RPMI7951 (cell line): Measurements from ENCODE around the gene ZCCHC3. TPM values are rescaled to one million over a fixed set of nuclear protein-coding genes. Genes with fewer than 3 reads are reported as not detected.

Source experiments
- DNase-seq: peaks from one replicate; pipeline ENCODE4 v3.0.0-alpha.2; 2012; ENCODE audit warnings: low read depth
- total RNA-seq: library from RNA; depleted of rRNA; stranded (reverse); fragments of >200 nt; shearing (Covaris generic); gene quantifications from 2 replicates; pipeline ENCODE4 v1.2.3, GENCODE V29; 2014

Gene ZCCHC3
- total RNA-seq, 1 experiment from 2014 or later: 16.2 TPM

DNA sequence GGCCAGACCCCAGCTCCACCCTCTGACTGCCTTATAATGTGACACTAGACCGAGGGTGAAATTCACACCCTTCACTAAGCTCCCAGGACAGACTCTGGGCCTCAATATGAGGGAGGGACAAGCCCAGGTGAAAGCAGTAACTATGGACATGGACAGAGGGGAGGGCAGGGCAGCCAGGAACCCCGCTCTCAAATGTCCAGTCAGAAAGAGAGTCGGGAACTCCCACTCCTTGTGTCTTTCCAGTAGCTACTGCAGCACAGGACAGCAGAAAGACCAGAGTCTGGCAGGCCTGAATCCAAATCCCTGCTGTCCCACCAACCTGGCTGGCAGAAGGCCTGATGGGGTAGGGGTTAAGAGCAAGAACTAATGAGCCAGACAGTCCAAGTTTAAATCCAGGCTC, 13.2 kb upstream of the ZCCHC3 start:
- DNase-seq: no peak

DNA sequence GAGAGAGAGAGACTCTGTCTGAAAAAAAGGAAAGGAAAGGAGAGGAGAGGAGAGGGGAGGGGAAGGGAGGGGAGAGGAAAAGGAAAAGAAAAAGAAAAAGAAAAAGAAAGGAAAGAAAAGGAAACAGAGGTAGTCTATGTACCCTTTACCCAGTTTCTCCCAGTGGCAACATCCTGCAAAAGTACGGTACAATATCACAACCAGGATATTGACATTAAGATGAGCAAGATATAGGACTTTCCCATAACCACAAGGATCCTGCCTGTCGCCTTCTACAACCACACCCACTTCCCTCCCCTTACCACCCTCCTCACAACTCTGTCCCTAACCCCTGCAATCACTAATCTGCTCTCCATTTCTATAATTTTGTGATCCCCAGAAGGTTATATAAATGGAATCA, 10.9 kb upstream of the ZCCHC3 start:
- DNase-seq: no peak

DNA sequence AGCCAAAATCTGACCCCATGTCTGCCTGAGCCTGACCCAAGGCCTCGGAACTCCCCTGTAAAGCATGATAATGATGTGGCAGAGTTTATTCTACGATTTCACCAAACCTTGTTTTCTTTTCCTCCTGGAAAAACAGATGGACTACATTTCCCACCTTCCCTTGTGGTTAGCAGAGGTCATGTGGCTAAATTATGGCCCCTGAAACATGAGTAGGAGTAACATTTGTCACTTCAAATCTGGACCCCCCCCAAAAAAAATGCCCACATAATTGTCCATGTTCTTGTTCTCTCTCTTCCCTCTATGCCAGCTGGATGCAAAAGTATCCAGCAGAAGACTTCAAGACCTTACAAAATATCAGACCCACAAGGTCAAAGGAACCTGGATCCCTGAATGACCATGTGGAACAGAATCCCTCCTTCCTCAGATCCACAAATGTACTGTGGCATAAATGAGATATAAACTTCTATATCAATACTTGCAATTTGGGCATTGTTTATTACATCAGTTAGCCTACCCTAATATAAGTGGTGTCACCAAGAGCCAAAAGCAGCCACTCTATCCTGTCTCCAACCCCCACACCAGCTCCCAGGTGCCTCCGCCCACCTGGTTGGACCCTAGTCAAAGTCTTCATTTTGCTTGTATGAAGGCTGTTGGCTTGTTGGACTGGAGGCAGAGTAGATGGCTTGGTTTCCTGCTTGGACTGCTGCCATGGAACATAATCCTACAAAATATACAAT, 8.2 kb upstream of the ZCCHC3 start:
- DNase-seq: no peak

DNA sequence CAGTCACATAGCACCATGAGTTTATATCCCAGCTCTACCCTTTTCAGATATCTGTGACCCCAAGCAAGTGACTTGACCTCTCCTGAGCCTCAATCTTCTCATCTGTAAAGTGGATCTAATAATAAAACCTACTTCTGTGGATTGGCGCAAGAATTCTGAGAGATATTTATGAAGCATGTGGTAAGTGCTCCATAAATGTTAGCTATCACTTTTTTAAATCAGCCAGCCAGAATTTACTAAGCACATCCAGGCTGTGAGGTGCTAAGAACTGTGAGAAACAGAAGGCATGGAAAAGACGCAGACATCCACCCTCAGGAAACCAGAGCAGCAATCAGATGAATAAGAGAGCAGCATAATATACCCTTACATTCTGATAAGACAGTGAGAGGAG, 7.7 kb upstream of the ZCCHC3 start:
- peak; percentile 25 for DNase-seq

DNA sequence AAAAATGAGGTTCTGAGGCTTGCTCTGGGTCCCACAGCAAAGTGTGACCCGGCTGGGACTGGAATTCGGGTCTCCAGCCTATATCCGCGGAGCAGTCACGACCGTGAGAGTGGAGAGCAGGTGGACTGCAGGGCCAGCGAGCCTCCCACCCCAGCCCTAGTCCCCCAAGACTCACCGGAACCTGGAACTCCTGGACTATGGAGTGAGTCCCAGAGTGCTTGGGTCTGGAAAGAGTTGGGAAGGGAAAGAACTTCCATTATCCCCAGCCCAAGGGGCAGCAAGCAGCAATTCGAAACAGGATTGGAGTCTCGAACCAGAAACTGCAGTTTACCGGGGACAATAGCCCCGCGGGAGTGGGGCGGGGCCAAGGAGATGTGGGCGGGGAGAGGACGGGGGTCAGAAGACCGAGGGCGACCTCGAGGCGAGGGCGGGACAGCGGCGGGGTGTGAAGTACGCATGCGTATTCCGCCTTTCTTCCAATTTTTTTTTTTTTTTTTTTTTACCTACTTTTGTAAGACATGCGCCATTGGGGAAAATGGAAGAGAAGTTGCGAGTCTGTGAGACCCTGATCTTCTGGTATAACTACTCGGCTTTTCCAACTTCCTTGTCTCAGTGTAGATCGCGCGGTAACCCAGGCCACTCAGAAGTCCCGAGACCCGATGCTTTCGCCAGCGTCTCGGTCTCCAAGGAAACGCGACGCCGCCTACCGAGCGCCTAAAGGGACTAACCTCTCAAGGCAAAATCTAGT, 7.1 kb upstream of the ZCCHC3 start, which contains the start of gene C20orf96:
TSS of gene C20orf96 (minus strand) at position 667 of the 748 bp plus-strand sequence. CDS start at position 527, 140 bp downstream.
- DNase-seq: peak; percentile 95

DNA sequence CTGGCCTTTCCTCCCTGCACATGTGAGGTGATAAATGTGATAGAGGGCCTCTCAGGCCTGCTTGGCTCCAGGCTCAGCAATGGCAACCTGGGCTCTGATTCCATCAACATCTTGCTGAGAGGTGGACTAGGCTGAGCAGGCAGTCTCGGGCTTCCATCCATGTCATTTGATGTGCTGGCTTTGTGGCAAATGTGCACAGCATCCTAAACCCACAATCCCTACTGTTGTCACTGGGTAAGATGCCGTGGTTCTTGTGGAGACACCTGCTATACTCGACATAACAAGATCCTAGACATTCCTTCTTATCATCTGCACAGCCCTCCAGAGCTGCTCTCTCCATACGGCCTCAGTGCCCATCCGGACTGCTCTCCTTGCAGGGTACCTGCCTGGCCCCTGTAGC, 2.8 kb upstream of the ZCCHC3 start:
- no peak for DNase-seq

DNA sequence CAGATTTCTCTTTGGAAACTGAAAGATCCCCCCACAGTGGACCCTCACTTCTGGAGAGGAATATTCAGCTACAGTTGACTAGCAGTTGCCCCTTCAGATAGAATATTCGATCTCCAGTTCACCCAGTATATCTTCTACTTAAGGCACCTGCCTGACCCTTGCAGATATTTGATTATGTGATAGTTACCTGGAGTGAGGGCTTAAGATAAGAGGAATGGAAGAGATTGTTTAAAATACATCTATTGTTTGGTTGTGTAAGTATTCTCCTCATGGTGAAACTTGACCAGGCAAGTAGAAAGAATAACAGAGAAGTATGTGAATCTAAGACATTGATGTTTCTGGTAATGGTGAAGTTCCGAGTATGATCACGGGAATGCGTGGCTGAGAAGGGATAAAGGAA, 1.6 kb upstream of the ZCCHC3 start:
- DNase-seq: no peak

DNA sequence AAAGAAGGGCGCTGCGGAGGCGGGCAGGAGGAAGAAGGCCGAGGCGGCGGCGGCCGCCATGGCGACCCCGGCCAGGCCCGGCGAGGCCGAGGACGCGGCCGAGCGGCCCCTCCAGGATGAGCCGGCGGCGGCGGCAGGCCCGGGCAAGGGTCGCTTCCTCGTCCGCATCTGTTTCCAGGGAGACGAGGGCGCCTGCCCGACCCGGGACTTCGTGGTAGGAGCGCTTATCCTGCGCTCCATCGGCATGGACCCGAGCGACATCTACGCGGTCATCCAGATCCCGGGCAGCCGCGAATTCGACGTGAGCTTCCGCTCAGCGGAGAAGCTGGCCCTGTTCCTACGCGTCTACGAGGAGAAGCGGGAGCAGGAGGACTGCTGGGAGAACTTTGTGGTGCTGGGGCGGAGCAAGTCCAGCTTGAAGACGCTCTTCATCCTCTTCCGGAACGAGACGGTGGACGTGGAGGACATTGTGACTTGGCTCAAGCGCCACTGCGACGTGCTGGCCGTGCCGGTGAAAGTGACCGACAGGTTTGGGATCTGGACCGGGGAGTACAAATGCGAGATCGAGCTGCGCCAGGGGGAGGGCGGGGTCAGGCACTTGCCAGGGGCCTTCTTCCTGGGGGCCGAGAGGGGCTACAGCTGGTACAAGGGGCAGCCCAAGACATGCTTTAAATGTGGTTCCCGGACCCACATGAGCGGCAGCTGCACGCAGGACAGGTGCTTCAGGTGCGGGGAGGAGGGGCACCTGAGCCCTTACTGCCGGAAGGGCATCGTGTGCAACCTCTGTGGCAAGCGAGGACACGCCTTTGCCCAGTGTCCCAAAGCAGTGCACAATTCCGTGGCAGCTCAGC, 780 bp downstream of the ZCCHC3 start:
- peak; percentile 85 for DNase-seq

DNA sequence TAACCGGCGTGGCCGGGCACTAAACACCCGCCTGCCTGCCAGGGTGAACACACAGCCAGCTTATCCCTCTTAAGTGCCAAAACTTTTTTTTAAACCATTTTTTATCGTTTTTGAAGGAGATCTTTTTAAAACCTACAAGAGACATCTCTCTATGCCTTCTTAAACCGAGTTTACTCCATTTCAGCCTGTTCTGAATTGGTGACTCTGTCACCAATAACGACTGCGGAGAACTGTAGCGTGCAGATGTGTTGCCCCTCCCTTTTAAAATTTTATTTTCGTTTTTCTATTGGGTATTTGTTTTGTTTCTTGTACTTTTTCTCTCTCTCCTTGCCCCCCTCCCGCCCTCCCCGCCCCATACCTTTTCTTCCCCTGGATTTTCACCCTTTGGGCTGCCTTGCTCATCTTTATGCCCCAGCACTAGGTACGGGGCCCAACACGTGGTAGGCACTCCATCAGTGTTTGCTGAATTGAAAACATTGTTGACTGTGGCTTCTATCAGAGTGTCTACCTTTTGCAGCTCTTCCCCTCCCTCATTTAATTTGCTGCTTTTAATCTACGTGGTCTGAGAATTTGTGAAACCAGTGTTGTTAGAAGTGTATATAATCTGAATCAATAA, 1.5 kb downstream of the ZCCHC3 start:
- DNase-seq: no peak

DNA sequence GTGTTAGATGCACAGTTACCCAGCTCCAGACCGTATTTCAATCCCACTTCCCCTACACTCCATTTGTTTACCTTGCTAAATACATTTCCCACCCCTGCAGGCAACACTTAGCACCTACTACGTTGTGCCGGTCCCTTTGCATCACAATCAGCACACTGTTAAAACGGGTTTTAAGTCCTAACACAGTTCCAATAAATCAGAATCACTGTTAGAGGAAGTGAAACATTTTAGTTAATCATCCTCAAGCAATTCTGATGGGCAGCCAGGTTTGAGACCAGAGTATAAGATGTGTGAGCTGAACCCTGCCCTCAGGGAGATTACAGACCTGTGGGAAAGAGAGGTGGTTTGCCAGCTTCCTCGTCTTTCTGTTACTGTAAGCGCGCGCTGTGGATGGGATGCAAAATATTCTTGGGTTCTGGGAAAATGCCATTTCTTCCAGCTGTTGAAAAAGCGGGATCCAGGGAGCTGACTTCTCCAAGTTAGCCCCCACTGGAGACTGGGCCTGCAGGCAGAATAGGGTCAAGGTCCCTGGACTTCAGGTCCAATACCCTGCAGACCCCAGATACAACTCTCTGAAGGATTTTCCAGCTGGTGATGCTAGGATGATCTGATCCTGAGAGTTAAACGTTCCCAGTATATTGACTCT, 3.1 kb downstream of the ZCCHC3 start:
- DNase-seq: no peak

DNA sequence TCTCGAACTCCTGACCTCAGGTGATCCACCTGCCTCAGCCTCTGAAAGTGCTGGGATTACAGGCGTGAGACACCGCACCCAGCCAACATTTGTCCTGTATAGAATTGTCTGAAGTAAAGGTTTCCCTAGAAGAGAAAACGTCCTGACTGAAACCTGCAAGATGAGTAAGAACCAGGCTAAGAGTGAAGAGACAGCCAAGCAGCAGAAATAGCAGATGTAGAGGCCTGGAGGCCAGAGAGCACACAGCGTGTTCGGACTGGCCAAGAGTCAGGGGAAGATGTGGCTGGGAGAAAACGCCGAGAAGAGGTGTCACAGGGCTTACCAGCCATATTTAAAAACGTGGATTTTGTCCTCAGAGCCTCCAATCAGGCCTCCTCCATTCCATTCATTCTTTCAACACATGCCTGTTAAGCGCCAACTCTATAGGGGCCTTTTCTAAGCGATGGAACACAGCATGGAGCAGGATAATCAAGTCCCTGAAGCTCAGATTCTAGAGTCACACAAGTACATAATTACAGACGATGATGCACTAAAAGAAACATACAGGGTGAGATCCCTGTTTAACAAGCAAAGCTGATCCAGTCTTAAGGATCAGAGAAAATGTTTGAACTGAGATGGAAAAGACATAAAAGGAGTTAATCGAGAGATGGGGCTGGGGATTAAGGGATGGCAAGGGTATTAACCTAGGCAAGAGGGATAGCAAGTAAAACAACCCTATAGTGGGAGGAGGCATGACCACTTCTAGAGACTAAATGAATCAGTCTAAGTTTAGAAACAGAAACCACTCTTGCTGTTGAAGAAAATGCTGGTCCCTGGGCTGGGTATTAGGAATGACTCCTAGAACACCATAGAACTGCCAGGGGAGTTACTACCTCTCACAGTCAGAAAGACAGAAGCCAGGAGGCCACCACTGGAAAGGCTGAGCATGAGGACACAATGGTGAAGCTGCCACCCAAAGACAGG, 4.8 kb downstream of the ZCCHC3 start:
- DNase-seq: no peak

DNA sequence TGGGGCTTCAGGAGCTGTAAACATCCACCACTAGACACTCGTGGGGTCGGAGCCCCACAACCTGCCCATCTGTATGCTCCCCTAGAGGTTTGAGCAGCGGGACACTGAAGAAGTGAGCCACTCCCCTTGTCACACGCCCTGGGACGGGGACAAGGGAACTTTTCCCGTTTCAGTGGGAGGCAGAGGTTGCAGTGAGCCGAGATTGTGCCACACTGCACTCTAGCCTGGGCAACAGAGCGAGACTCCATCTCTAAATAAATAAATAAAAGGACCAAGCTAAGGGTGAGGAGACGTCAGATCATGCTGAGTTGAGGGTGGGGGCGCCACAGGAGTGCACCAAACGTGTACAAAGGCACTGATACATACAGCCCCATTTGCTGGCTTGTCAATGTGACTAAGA, 8.4 kb downstream of the ZCCHC3 start:
- DNase-seq: no peak

DNA sequence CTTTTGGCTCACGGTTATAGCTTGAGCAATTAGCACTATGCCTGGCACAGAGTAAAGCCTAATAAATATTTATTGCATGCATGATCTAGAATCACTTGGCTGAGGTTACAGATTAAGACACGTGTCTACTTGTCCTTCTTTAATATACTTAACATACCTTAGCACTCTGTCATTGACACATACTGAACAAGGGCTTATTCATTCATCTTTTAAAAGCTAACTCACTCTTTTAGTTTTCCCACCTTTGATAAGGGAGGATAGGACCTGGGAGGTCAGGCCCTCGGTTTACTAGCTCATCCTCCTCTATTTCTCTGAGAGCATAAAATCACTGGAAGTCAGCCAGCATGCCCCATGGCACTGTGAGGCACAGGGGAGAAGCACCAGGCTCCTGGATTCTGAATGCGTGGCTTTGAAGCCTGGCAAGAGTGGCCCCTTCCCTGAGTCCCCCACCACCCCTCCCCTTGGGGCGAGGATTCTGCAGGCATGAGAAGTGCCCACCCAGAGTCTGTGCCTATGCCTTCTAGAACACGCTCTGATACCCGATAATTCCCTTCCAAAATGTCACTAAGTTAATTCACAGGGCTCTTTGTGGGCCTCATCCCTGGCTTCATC, 11.2 kb downstream of the ZCCHC3 start:
- peak; percentile 49 for DNase-seq

DNA sequence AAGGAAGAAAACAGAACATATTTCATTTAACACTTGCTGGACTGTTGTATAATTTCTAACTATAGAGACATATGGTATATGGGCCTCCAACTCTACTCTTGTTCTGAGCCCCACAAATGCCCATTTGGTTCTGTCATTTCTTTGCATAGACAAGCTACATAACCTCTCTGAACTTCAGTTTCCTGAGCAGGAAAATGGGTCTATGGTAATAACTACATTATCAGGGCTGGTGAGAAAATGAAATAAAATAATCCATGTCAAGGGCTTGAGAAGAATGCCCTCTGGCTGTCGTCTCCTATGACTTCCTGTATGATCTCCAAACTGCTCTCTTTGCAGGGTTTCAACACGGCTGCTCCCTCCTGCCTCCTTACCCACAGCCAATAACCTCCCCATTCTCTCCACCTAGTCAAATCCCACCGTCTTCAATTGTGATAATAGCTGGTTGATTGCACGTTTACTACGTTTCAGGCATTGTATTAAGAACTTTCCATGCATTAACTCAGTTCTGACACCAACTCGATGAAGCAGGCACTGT, 12.0 kb downstream of the ZCCHC3 start:
- DNase-seq: peak; percentile 66

DNA sequence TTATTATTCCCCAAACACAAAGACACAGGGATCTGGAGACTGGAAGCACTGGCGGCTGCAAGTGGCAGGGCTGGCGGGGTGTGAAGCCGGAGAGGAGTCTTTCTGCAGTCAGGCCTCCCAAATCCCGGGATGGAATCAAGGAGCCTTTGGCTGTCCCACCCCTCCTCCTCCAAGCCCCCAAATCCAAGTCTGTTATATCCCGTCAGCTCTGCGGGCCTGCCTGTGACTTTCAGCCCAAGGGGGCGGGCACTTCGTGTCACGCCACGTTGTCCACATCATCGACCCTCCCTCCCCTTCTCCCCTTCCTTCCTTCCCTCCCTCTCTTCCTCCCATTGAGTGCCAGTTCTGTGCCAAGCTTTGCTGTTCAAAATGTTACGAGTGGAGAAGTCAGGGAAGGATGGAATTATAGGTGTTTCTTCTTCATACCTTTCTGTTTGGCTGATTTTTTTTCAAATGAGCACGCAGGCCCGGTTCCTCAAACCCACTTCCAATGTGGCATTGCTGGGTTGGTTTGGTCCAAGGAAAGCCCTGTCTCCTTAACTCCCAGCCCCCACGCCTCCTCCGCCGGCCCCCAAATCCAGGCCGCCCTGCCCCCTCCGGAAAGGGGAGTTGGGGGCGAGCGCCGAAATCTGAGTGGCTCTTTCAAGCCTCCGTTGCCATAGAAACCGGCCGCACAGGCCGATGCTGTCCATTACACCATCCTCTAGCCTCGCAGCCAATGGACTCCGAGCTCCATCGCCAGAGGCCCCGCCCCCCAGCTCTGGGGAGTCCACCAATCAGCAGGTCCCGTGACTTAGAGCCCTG, 12.7 kb downstream of the ZCCHC3 start:
- DNase-seq: peak; percentile 100

DNA sequence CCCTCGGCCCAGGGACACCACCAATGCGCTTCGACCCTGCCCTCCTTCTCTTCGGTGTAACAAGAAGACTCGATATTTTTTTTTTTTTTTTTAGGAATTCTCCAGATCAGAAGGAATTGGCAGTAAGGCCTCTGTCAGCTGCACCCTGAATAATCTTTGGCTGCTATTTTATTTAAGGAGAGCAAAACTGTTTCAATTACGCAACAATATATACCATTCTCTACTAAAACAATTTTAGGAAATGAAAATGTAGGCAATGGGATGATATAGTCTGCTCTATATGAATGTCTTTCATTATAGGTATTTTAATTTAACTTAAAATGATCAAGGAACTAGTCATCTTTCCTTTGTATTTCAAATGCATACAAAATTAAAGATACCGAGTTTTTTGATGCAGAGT, 13.3 kb downstream of the ZCCHC3 start:
- no peak for DNase-seq

DNA sequence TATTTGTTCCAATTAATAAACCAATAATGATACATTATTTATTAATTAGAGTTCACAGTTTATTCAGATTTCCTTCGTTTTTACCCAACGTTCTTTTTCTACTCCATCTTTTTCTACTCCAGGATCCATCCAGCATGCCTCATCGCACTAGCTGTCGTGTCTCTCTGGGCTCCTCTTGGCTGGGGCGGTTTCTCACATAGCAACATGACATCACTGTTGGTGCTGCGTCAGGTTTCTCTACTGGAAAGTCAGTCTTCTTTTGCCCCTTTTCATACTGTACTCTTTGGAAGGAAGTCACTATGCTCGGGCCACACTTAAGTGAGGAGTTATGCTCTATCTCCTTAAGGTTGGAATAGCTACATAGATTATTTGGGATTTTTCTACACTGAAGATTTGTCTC, 14.2 kb downstream of the ZCCHC3 start:
- no peak for DNase-seq

DNA sequence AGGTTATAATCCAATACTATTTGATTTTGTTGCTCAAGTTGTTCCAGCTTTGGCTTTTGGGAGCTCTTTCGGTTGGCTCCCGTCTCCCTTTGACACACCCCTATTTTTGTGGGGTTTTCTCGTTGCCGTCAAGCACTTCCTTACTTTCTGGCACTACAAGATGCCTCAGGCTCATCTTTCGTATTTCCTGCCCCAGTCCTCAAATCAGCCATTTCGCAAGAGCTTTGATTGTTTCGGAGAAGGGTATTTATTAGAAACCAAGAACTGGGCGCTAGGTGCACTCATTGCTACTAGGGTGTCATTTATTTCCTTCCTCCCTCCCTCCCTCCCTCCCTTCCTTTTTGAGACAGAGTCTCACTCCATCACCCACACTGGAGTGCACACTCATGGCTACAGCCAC, 14.7 kb downstream of the ZCCHC3 start:
- no peak for DNase-seq

DNA sequence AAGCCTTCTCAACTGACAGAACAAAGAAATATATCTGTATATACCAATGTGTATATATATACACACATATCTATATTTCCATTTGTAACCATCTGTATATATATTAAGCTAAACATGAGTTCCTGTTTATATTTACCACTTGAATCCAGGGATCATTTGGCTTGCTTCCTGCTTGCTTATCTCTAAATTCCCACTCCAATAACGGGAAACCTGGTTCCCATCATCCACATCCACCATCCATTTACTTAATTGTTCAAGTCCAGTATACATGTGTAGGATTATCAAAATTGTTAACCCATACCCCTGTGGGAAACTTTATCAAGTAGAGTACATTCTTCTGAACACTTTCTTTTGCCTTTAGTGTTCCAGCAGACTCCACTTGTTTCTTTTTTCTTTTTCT, 15.5 kb downstream of the ZCCHC3 start:
- no peak for DNase-seq
